SK-N-SH (cell line): Measurements from ENCODE around the gene ASPSCR1. TPM values are rescaled to one million over a fixed set of nuclear protein-coding genes. Genes with fewer than 3 reads are reported as not detected.

Experiments
- CTCF ChIA-PET: fragments of 300-600, 350-600 bp; formaldehyde crosslinking; extraction: SDS; loops from one replicate; lab custom pipeline; 2021; lab: Yijun Ruan, JAX
- POLR2A ChIA-PET: fragments of 350-600 bp; sonication (Branson Sonifier 250); formaldehyde crosslinking; extraction: SDS; loops from one replicate; lab custom pipeline; 2020; ENCODE audit warnings: antibody characterized with exemption, inconsistent platforms; lab: Yijun Ruan, JAX
- DNase-seq: peaks from one replicate; pipeline ENCODE4 v3.0.0; 2012
- H2AFZ ChIP-seq: fragments of 200-600 bp; sonication (generic); 2 replicates; pipeline ENCODE4 v1.8.1; 2016; ENCODE audit warnings: antibody characterized with exemption, mild to moderate bottlenecking, low read depth
- H3F3A ChIP-seq: fragments of 200-600 bp; sonication (generic); replicated peaks from 2 replicates; pipeline ENCODE3; 2016; ENCODE audit warnings: antibody characterized with exemption, mild to moderate bottlenecking; ENCODE audit not compliant: insufficient read depth
- H3K27ac ChIP-seq, 2 experiments: fragments of 200-500 bp in 1 of 2; fragments of 200-600 bp in 1 of 2; sonication (Bioruptor generic) in 1 of 2; sonication (generic), shearing (Covaris generic) in 1 of 2; 2 replicates each; pipeline versions ENCODE4 v1.5.1 to v1.6.1; 2014 to 2016; ENCODE audit warnings: low read depth in 2 of 2, inconsistent platforms in 1 of 2, low read length in 1 of 2, mild to moderate bottlenecking in 1 of 2, mixed read lengths in 1 of 2
- H3K27me3 ChIP-seq: fragments of 200-600 bp; sonication (generic), shearing (Covaris generic); 2 replicates; pipeline ENCODE4 v1.6.1; 2016; ENCODE audit warnings: mixed run types; ENCODE audit not compliant: insufficient read depth
- H3K36me3 ChIP-seq, 2 experiments: fragments of 200-500 bp in 1 of 2; fragments of 200-600 bp in 1 of 2; sonication (Bioruptor generic) in 1 of 2; sonication (generic) in 1 of 2; replicated peaks in 1 of 2; 2 replicates each; pipeline versions ENCODE3 to v1.5.1; 2014 to 2016; ENCODE audit warnings: low read length in 1 of 2, mild to moderate bottlenecking in 1 of 2; ENCODE audit not compliant: insufficient read depth in 2 of 2, control insufficient read depth in 1 of 2
- H3K4me1 ChIP-seq, 2 experiments: fragments of 200-500 bp in 1 of 2; fragments of 200-600 bp in 1 of 2; sonication (Bioruptor generic) in 1 of 2; sonication (generic), shearing (Covaris generic) in 1 of 2; 2 replicates each; pipeline versions ENCODE4 v1.5.1 to v1.6.1; 2014 to 2016; ENCODE audit warnings: low read depth in 1 of 2, low read length in 1 of 2, mixed run types in 1 of 2; ENCODE audit not compliant: insufficient read depth in 2 of 2, control insufficient read depth in 1 of 2
- H3K4me2 ChIP-seq: fragments of 200-600 bp; sonication (generic), shearing (Covaris generic); 2 replicates; pipeline ENCODE4 v1.6.1; 2017; ENCODE audit warnings: mixed run types
- H3K4me3 ChIP-seq, 2 experiments: fragments of 200-500 bp in 1 of 2; fragments of 200-600 bp in 1 of 2; sonication (Bioruptor generic) in 1 of 2; sonication (generic), shearing (Covaris generic) in 1 of 2; 2 replicates each; pipeline versions ENCODE4 v1.5.1 to v1.8.1; 2014 to 2016; ENCODE audit warnings: low read depth in 2 of 2, inconsistent platforms in 1 of 2, low read length in 1 of 2, mild to moderate bottlenecking in 1 of 2, mixed read lengths in 1 of 2, moderate library complexity in 1 of 2
- H3K79me2 ChIP-seq: fragments of 200-600 bp; sonication (generic); 2 replicates; pipeline ENCODE4 v1.8.1; 2017; ENCODE audit warnings: mild to moderate bottlenecking; ENCODE audit not compliant: insufficient read depth
- H3K9ac ChIP-seq: fragments of 200-600 bp; sonication (generic); 2 replicates; pipeline ENCODE4 v1.6.1; 2017; ENCODE audit warnings: mixed run types
- H3K9me2 ChIP-seq: fragments of 200-600 bp; sonication (generic); 2 replicates; pipeline ENCODE4 v1.6.1; 2017; ENCODE audit warnings: mixed run types
- H3K9me3 ChIP-seq: fragments of 200-600 bp; sonication (generic); 2 replicates; pipeline ENCODE4 v1.6.1; 2017; ENCODE audit warnings: mixed run types, mild to moderate bottlenecking, moderate library complexity
- H4K20me1 ChIP-seq: fragments of 200-600 bp; sonication (generic); 2 replicates; pipeline ENCODE4 v1.6.1; 2017; ENCODE audit warnings: mild to moderate bottlenecking, mixed run types; ENCODE audit not compliant: insufficient read depth
- CTCF ChIP-seq: fragments of 200-600 bp; sonication (generic); IDR thresholded peaks from 2 replicates; pipeline ENCODE4 v1.6.1; 2017; ENCODE audit warnings: antibody characterized with exemption, mild to moderate bottlenecking, moderate library complexity
- ELF1 ChIP-seq: IDR thresholded peaks from 2 replicates; pipeline ENCODE4 v1.4.0; 2012
- FOXJ3 ChIP-seq: sonication (generic); formaldehyde crosslinking; IDR thresholded peaks from 2 replicates; pipeline ENCODE4 v1.5.1; 2020; ENCODE audit warnings: mild to moderate bottlenecking, missing genetic modification reagents
- FOXM1 ChIP-seq: IDR thresholded peaks from 2 replicates; pipeline ENCODE4 v1.4.0; 2012; ENCODE audit warnings: low read depth, mild to moderate bottlenecking
- IRF3 ChIP-seq: fragments of 150-350 bp; IDR thresholded peaks from 2 replicates; pipeline ENCODE4 v1.6.1; 2016; ENCODE audit warnings: mild to moderate bottlenecking, low read depth, low read length
- NFIC ChIP-seq: IDR thresholded peaks from 2 replicates; pipeline ENCODE4 v1.4.0; 2012; ENCODE audit warnings: borderline replicate concordance
- PBX3 ChIP-seq: IDR thresholded peaks from 2 replicates; pipeline ENCODE4; 2012
- RAD21 ChIP-seq: IDR thresholded peaks from 2 replicates; pipeline ENCODE4 v1.6.1; 2012; ENCODE audit warnings: mild to moderate bottlenecking, low read length
- REST ChIP-seq: IDR thresholded peaks from 2 replicates; pipeline ENCODE4 v1.6.1; 2012; ENCODE audit warnings: mild to moderate bottlenecking, low read depth, low read length, moderate library complexity
- ZBTB33 ChIP-seq: IDR thresholded peaks from 2 replicates; pipeline ENCODE4 v1.4.0; 2012; ENCODE audit warnings: low read depth, borderline replicate concordance
- WGBS: methylation state at CpG from one replicate; pipeline ENCODE4 v1.1.6; 2017; ENCODE audit warnings: low lambda C conversion rate; 5-methylcytosine and 5-hydroxymethylcytosine counted together
- polyA plus RNA-seq, 3 experiments: library from polyadenylated mRNA; depleted of rRNA; stranded (reverse); fragments of >200 nt; gene quantifications; 2 replicates each; pipeline ENCODE4 v1.2.3, GENCODE V29; 2012

The ASPSCR1 gene
- polyA plus RNA-seq, 1 of the 3 experiments (the other 2 are of a cell fraction), result 36.2 TPM

- ChIA-PET CTCF (interaction anchor here (0.7 to 6.3 kb wide), 3 partner anchors 22 to 45 kb away, joined by 3 to 56 read pairs (median 43); partner anchors contain the start of genes CENPX and NOTUM), POLR2A (no interaction called here)
- 88% methylated on average over 10 of the region's 14 CpGs for WGBS
Measured at GRCh38 chr17:81998691-81999438, 21.4 kb downstream of the ASPSCR1 start.

GRCh38 chr17:81999587-81999975 is 22.2 kb downstream of the ASPSCR1 start:
- TF ChIP-seq ZBTB33 (no peak), CTCF (no peak), ELF1 (no peak), REST (no peak), FOXJ3 (CRISPR knock-in tag) (no peak), NFIC (no peak), PBX3 (no peak)
- TF ChIP-seq, all 33 proteins: peak for 0
- Histone ChIP-seq H3K9me3 (no peaks in the 10 kb centered on the region), H3K4me1 (peaks cover 3 to 19% of the 10 kb centered on the region in 2 experiments; a peak in 3 of 4 replicates), H3K27ac (no peak overlapping the region), H3K9me2 (no peaks in the 10 kb centered on the region), H3K79me2 (peaks cover 11% of the 10 kb centered on the region), H3K4me2 (no peak overlapping the region), H3K9ac (no peak overlapping the region), H2AFZ (no peak overlapping the region), H3K36me3 (peaks cover 0 to 2% of the 10 kb centered on the region in 2 experiments), H3K27me3 (no peaks in the 10 kb centered on the region), H4K20me1 (no peaks in the 10 kb centered on the region), H3K4me3 (no peak overlapping the region), H3F3A (peaks cover 28% of the 10 kb centered on the region)
- POLR2A ChIA-PET, result no interaction called here
- whole genome bisulfite sequencing, result 96% methylated on average over 10 of the region's 12 CpGs
- CTCF ChIA-PET, result interaction anchor here (0.7 to 6.3 kb wide), 2 partner anchors 39 to 46 kb away, joined by 3 to 56 read pairs; partner anchors contain the start of gene NOTUM
- DNase-seq, result no peak

More at GRCh38 chr17:81998691-81999438, 21.4 kb downstream of the ASPSCR1 start:
- Histone ChIP-seq H3K4me2 (no peak overlapping the region), H3K9me3 (no peaks in the 10 kb centered on the region), H3K4me1 (peaks cover 3 to 12% of the 10 kb centered on the region in 2 experiments; a peak in 3 of 4 replicates), H2AFZ (no peak overlapping the region), H4K20me1 (no peaks in the 10 kb centered on the region), H3K36me3 (peaks cover 0 to 7% of the 10 kb centered on the region in 2 experiments), H3K27me3 (no peaks in the 10 kb centered on the region), H3K9me2 (no peaks in the 10 kb centered on the region), H3K9ac (no peak overlapping the region), H3F3A (peaks cover 21% of the 10 kb centered on the region), H3K4me3 (no peak overlapping the region), H3K79me2 (peaks cover 11% of the 10 kb centered on the region), H3K27ac (no peak overlapping the region)
- no peak for TF ChIP-seq RAD21
- no peak for TF ChIP-seq FOXJ3 (CRISPR knock-in tag)
- no peak for TF ChIP-seq FOXM1
- no peak for TF ChIP-seq IRF3
- no peak for DNase-seq
